Nephron (organoid): ENCODE results near the gene SLC47A1.
"Not testable (repeated sequence)": the region's sequence is repeated elsewhere in the genome, so short reads cannot be mapped to it uniquely, and the experiment has no call there.

Experiments used
- H3K27ac Mint-ChIP-seq, 3 experiments: 2 replicates each; pipeline ENCODE4 v1.8.0; 2020; ENCODE audit warnings: mixed read lengths in 3 of 3, mild to moderate bottlenecking in 2 of 3, moderate library complexity in 1 of 3
- H3K27me3 Mint-ChIP-seq: 2 replicates; pipeline ENCODE4 v1.8.0; 2021; ENCODE audit warnings: low read depth, mild to moderate bottlenecking, moderate library complexity, mixed read lengths
- H3K36me3 Mint-ChIP-seq: 2 replicates; pipeline ENCODE4 v1.8.0; 2020; ENCODE audit warnings: low read depth, mixed read lengths
- H3K4me1 Mint-ChIP-seq: 2 replicates; pipeline ENCODE4 v1.8.0; 2020; ENCODE audit warnings: mixed read lengths
- H3K4me3 Mint-ChIP-seq, 3 experiments: 2 replicates each; pipeline ENCODE4 v1.8.0; 2020; ENCODE audit warnings: mild to moderate bottlenecking in 3 of 3, mixed read lengths in 3 of 3, moderate library complexity in 2 of 3
- H3K9me3 Mint-ChIP-seq: 2 replicates; pipeline ENCODE4 v1.8.0; 2020; ENCODE audit warnings: mixed read lengths
- TF ChIP-seq, protein P1 (sequence below), 3 experiments: fragments of 200-600 bp; sonication (generic); IDR thresholded peaks; one replicate each; pipeline ENCODE4 v1.5.0; 2021; ENCODE audit warnings: antibody characterized with exemption in 3 of 3; ENCODE audit not compliant: unreplicated experiment in 3 of 3

The SLC47A1 gene

DNA sequence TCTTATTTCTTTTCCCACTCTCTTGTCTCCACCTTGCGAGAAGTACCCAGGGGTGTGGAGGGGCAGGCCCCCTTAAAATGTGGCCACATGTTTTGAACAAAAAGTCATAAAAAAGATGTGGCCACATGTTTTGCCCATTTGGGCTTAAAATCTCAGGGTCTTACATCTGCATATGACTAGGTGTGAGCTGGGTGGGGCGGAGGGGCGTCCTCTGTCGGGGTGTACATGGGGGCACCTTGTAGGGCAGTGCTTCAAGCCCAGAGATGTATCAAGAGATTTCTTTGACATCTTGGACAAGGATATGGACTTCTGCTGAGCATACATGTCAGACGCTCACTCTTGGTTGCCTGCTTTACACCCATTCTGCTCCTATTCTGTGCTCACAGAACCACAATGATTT lies 13.0 kb upstream of the SLC47A1 start:
- H3K4me1 Mint-ChIP-seq, result no peaks in the 10 kb centered on the region
- H3K9me3 Mint-ChIP-seq, result no peaks in the 10 kb centered on the region
- TF ChIP-seq, protein P1, sequence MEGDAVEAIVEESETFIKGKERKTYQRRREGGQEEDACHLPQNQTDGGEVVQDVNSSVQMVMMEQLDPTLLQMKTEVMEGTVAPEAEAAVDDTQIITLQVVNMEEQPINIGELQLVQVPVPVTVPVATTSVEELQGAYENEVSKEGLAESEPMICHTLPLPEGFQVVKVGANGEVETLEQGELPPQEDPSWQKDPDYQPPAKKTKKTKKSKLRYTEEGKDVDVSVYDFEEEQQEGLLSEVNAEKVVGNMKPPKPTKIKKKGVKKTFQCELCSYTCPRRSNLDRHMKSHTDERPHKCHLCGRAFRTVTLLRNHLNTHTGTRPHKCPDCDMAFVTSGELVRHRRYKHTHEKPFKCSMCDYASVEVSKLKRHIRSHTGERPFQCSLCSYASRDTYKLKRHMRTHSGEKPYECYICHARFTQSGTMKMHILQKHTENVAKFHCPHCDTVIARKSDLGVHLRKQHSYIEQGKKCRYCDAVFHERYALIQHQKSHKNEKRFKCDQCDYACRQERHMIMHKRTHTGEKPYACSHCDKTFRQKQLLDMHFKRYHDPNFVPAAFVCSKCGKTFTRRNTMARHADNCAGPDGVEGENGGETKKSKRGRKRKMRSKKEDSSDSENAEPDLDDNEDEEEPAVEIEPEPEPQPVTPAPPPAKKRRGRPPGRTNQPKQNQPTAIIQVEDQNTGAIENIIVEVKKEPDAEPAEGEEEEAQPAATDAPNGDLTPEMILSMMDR (IDR thresholded peaks at IDR 0.05; ENCODE audit: unreplicated experiment in 3 of 3), result no peak
- H3K36me3 Mint-ChIP-seq, result no peaks in the 10 kb centered on the region
- H3K27ac Mint-ChIP-seq, result no peak overlapping the region
- no peaks in the 10 kb centered on the region for H3K27me3 Mint-ChIP-seq
- H3K4me3 Mint-ChIP-seq, result no peak overlapping the region

DNA sequence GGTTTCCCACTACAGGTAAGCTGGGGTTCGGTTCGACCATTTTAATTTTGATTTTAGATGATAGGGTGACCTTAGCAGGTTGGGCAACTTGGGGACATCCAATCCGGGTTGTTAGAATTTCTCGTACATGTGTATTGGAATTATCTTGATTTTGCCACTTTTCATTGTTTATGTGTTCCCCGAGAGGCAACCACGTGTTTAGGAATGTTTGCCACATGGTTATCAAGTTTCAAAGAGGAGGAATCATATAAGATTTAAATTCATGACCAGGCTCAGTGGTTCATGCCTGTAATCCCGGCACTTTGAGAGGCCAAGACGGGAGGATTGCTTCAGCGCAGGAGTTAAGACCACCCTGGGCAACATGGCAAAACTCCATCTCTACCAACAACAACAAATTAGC lies 10.0 kb upstream of the SLC47A1 start:
- no peak overlapping the region for H3K27ac Mint-ChIP-seq
- TF ChIP-seq, protein P1 (IDR thresholded peaks at IDR 0.05; ENCODE audit: unreplicated experiment in 3 of 3), result no peak
- peaks cover 2% of the 10 kb centered on the region for H3K9me3 Mint-ChIP-seq
- H3K4me3 Mint-ChIP-seq, result no peak overlapping the region
- no peaks in the 10 kb centered on the region for H3K27me3 Mint-ChIP-seq
- H3K36me3 Mint-ChIP-seq, result no peaks in the 10 kb centered on the region
- H3K4me1 Mint-ChIP-seq, result peaks cover 5% of the 10 kb centered on the region

DNA sequence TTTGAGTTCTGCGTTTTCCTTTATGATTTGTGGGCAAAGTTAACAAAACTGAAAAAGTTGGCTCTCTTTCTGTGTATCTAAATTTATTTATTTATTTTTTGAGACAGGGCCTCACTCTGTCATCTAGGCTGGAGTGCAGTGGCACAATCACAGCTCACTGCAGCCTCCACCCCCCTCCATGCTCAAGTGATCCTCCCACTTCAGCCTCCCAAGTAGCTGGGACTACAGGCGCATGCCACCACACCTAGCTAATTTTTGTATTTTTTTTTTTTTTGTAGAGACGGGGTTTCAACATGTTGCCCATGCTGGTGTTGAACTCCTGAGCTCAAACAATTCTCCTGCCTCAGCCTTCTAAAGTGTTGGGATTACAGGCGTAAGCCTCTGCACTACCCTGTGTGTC lies 6.7 kb upstream of the SLC47A1 start:
- not testable (repeated sequence) for H3K36me3 Mint-ChIP-seq, H3K4me3 Mint-ChIP-seq, H3K27me3 Mint-ChIP-seq, H3K9me3 Mint-ChIP-seq, H3K4me1 Mint-ChIP-seq
- peak overlapping the region in 1 of 3 experiments; percentile 77 for H3K27ac Mint-ChIP-seq

DNA sequence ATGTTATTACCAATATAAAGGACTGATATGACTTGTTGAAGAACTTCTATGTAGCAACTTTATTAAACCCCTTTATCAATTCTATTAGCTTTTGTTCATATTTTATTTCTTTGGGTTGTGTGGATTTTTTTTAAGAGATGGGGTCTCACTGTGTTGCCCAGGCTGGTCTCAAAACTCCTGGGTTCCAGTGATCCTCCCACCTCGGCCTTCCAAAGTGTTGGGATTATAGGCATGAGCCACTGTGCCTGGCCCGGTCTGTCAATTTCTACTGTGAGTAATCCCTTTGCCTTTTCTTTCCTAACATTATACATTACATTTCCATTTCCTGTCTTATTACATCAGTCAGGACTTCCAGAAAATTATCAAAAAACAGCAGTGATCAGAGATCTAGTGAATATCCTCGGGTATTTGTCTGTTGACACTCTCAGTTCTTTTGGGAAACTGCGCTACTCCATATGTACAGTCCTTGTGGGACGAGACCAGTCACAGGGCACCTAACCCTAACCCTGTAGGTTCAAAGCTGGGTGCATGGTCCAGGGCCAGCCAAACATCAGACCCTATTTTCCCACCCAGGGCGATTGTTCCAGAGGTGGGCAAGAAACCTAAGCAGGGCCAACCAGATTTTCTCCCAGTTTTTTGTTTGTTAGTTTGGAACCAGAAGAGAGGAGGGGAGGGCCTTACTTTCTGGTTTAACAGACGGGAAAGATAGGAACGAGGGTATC lies 1.7 kb upstream of the SLC47A1 start:
- H3K4me3 Mint-ChIP-seq, result peak overlapping the region; percentile 71 to 78 (median 77)
- H3K27me3 Mint-ChIP-seq, result peaks cover 41% of the 10 kb centered on the region
- H3K27ac Mint-ChIP-seq, result no peak overlapping the region
- H3K36me3 Mint-ChIP-seq, result no peaks in the 10 kb centered on the region
- TF ChIP-seq, protein P1 (IDR thresholded peaks at IDR 0.05; ENCODE audit: unreplicated experiment in 3 of 3), result no peak
- no peaks in the 10 kb centered on the region for H3K4me1 Mint-ChIP-seq
- H3K9me3 Mint-ChIP-seq, result peaks cover 2% of the 10 kb centered on the region

GRCh38 chr17:19533036-19533717 lies 477 bp upstream of the SLC47A1 start:
- peaks cover 49% of the 10 kb centered on the region for H3K27me3 Mint-ChIP-seq
- TF ChIP-seq, protein P1 (IDR thresholded peaks at IDR 0.05; ENCODE audit: unreplicated experiment in 3 of 3), result no peak
- no peaks in the 10 kb centered on the region for H3K9me3 Mint-ChIP-seq
- no peaks in the 10 kb centered on the region for H3K36me3 Mint-ChIP-seq
- peak overlapping the region; percentile 71 to 78 (median 77) for H3K4me3 Mint-ChIP-seq
- H3K4me1 Mint-ChIP-seq, result peaks cover 6% of the 10 kb centered on the region
- H3K27ac Mint-ChIP-seq, result no peak overlapping the region

GRCh38 chr17:19534562-19535149 lies 1.0 kb downstream of the SLC47A1 start:
- TF ChIP-seq, protein P1 (IDR thresholded peaks at IDR 0.05; ENCODE audit: unreplicated experiment in 3 of 3), result no peak
- Mint-ChIP-seq H3K4me3 (peak overlapping the region; percentile 79 to 81 (median 79)), H3K27me3 (peaks cover 49% of the 10 kb centered on the region), H3K27ac (no peak overlapping the region), H3K4me1 (peaks cover 8% of the 10 kb centered on the region), H3K9me3 (no peaks in the 10 kb centered on the region), H3K36me3 (no peaks in the 10 kb centered on the region)
